Tibial artery (tissue), 4 donors: Measurements from ENCODE around the gene NEDD4L.

Experiments
- DNase-seq, 2 donors: peaks; one replicate each; pipeline ENCODE4 v3.0.0-alpha.2; 2019
- H3K27ac ChIP-seq, 2 donors: fragments of 200-600 bp; sonication (generic) in 1 of 2; 1 replicate in 1 of 2; 2 replicates in 1 of 2; pipeline ENCODE4 v1.5.1; 2018 to 2019; ENCODE audit warnings: mild to moderate bottlenecking in 1 of 2
- H3K27me3 ChIP-seq, 2 donors: fragments of 200-600 bp; sonication (generic) in 1 of 2; one replicate each; pipeline versions ENCODE4 v1.5.1 to v1.6.0; 2016 to 2019
- H3K36me3 ChIP-seq, 3 donors: fragments of 200-600 bp; sonication (generic) in 2 of 3; one replicate each; pipeline ENCODE4 v1.5.1; 2016 to 2019; ENCODE audit warnings: mild to moderate bottlenecking in 2 of 3
- H3K4me1 ChIP-seq, 4 donors: fragments of 200-600 bp; sonication (generic) in 2 of 4; 1 replicate in 3 of 4; 2 replicates in 1 of 4; pipeline ENCODE4 v1.5.1; 2016 to 2019
- H3K4me3 ChIP-seq, 2 donors: fragments of 200-600 bp; sonication (generic) in 1 of 2; 1 replicate in 1 of 2; 2 replicates in 1 of 2; pipeline ENCODE4 v1.5.1; 2018 to 2019; ENCODE audit warnings: mild to moderate bottlenecking in 2 of 2
- H3K9me3 ChIP-seq, 3 donors: fragments of 200-600 bp; sonication (generic) in 1 of 3; one replicate each; pipeline ENCODE4 v1.5.1; 2016 to 2019
- CTCF ChIP-seq, 2 experiments: fragments of 200-600 bp in 1 of 2; fragments of 450-650 bp in 1 of 2; IDR thresholded peaks; one replicate each; pipeline ENCODE4 v1.5.1; 2017 to 2019; ENCODE audit warnings: antibody characterized with exemption in 2 of 2, mild to moderate bottlenecking in 1 of 2, moderate library complexity in 1 of 2
- intact Hi-C: fragments of 100-400 bp; cut with DNase I; formaldehyde crosslinking; loops from one replicate; pipeline ENCODE4 v1.15.0; 2023; ENCODE audit warnings: low total_unique reads

NEDD4L gene

DNA sequence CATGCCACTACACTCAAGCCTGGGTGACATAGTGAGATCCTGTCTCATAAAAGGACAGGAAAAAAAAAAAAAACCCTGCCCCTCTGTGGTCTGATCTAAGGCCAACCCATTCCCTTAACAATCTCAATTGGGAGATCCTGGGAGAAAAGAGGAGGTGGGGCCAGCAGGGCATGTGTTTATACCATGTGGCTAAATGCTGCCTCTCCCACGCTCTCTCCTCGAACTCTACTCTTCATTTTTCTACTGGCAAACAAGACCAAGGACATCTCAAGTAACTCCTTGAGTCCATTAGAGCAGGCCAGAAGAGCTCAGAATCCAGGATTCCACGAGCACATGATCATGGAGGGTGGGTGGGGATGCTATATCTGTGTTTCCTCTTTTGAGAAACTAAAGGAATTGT is 16.7 kb upstream of the NEDD4L start:
- Histone ChIP-seq H3K36me3 (no peaks in the 10 kb centered on the region), H3K4me1 (no peaks in the 10 kb centered on the region), H3K9me3 (no peaks in the 10 kb centered on the region), H3K4me3 (no peak overlapping the region), H3K27ac (no peak overlapping the region), H3K27me3 (no peaks in the 10 kb centered on the region)
- TF ChIP-seq CTCF (IDR thresholded peaks at IDR 0.05) = no peak
- DNase-seq = no peak
- intact Hi-C loops = no loop called here

DNA sequence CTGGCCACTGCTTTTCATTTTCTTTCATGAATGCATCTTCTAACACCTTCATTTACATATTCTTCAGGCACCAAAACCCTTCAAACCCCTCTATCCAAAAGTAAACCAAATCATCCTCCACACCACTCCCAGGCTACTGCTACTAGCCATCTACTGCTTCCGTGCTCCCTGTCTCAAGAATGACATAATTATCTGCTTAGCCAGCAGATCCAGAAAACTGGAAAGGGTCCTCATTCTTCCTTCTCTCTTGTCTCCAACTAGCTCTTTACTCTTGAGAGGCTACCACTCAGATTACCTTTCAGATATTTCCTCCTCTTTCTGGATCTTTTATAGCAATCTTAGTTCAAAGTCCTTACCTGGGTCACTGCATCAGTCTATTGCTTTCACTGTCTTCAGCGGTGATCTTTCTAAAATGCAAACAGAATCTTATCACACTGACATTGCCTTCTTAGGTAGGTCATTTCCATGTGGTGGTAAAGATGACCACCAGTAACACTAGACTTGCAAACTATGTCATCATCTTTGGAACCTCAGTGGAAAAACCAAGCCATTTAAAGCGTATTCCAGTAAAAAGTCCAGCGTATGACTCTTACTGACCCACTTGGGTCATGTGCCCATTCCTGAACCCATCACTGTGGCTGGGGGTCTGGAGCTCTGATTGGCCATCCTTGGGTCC is 15.8 kb upstream of the NEDD4L start:
- no peaks in the 10 kb centered on the region for H3K4me1 ChIP-seq
- H3K27ac ChIP-seq = no peak overlapping the region
- H3K36me3 ChIP-seq = no peaks in the 10 kb centered on the region
- H3K9me3 ChIP-seq = no peaks in the 10 kb centered on the region
- H3K27me3 ChIP-seq = peaks cover 0 to 4% of the 10 kb centered on the region in 2 donors
- intact Hi-C loops = no loop called here
- H3K4me3 ChIP-seq = no peak overlapping the region
- TF ChIP-seq CTCF (IDR thresholded peaks at IDR 0.05) = no peak
- DNase-seq = no peak

- TF ChIP-seq CTCF (IDR thresholded peaks at IDR 0.05) = no peak
- intact Hi-C loops = no loop called here
- Histone ChIP-seq H3K4me3 (no peak overlapping the region), H3K36me3 (no peaks in the 10 kb centered on the region), H3K27me3 (peaks cover 0 to 10% of the 10 kb centered on the region in 2 donors), H3K27ac (no peak overlapping the region), H3K4me1 (no peaks in the 10 kb centered on the region), H3K9me3 (no peaks in the 10 kb centered on the region)
- DNase-seq = no peak
Observed at GRCh38 chr18:58032233-58032632, 11.8 kb upstream of the NEDD4L start.

DNA sequence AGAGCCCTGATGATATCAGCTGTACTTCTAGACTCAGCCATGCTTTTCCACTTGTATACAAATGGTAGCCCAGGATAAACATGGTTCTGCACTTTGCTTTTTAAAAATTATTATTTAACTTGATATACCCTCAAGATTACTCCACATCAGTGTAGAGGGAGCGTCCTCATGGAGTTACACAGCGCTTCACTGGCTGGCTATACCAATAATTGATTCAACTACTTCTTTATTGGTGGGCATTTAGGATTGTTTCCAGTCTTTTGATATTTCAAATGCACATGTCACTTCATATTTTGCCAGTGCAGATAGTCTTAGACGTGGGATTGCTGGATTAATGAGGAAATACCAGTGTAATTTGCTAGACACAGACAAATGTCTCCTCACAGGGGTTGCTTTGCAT is 10.8 kb upstream of the NEDD4L start:
- H3K9me3 ChIP-seq = no peaks in the 10 kb centered on the region
- H3K27ac ChIP-seq = no peak overlapping the region
- H3K4me3 ChIP-seq = no peak overlapping the region
- TF ChIP-seq CTCF (IDR thresholded peaks at IDR 0.05) = no peak
- H3K4me1 ChIP-seq = no peaks in the 10 kb centered on the region
- H3K27me3 ChIP-seq = peaks cover 0 to 10% of the 10 kb centered on the region in 2 donors
- no peak for DNase-seq
- no peaks in the 10 kb centered on the region for H3K36me3 ChIP-seq
- intact Hi-C loops = no loop called here

GRCh38 chr18:58034370-58034769 is 9.7 kb upstream of the NEDD4L start:
- TF ChIP-seq CTCF (IDR thresholded peaks at IDR 0.05) = no peak
- intact Hi-C loops = no loop called here
- H3K27me3 ChIP-seq = peaks cover 0 to 10% of the 10 kb centered on the region in 2 donors

GRCh38 chr18:58037163-58037562 is 6.9 kb upstream of the NEDD4L start:
- no peaks in the 10 kb centered on the region for H3K9me3 ChIP-seq
- no peak for TF ChIP-seq CTCF (IDR thresholded peaks at IDR 0.05)
- no peak overlapping the region for H3K27ac ChIP-seq
- H3K4me3 ChIP-seq = no peak overlapping the region
- no peak for DNase-seq
- H3K4me1 ChIP-seq = no peaks in the 10 kb centered on the region
- H3K36me3 ChIP-seq = no peaks in the 10 kb centered on the region
- H3K27me3 ChIP-seq = peaks cover 0 to 10% of the 10 kb centered on the region in 2 donors
- intact Hi-C loops = no loop called here

More at GRCh38 chr18:58034370-58034769, 9.7 kb upstream of the NEDD4L start:
- no peak for DNase-seq
- H3K9me3 ChIP-seq = no peaks in the 10 kb centered on the region
- H3K4me1 ChIP-seq = no peaks in the 10 kb centered on the region
- no peak overlapping the region for H3K4me3 ChIP-seq
- no peaks in the 10 kb centered on the region for H3K36me3 ChIP-seq
- no peak overlapping the region for H3K27ac ChIP-seq
